Gastrocnemius medialis (tissue), 4 donors: Measurements from ENCODE around the gene PLEKHM2.

ENCODE experiments used
- CTCF ChIP-seq, 5 experiments: fragments of 450-650 bp in 3 of 5; fragments of 200-600 bp in 2 of 5; sonication (generic) in 2 of 5; IDR thresholded peaks in 4 of 5; conservative IDR thresholded peaks in 1 of 5; 1 replicate in 4 of 5; 2 replicates in 1 of 5; pipeline ENCODE4 v1.5.1; 2016 to 2019; ENCODE audit warnings: antibody characterized with exemption in 5 of 5, mild to moderate bottlenecking in 3 of 5, moderate library complexity in 3 of 5
- POLR2A ChIP-seq, 2 donors: fragments of 450-650 bp; IDR thresholded peaks; one replicate each; pipeline ENCODE4 v1.6.1; 2017; ENCODE audit warnings: antibody characterized with exemption in 2 of 2, mild to moderate bottlenecking in 2 of 2, moderate library complexity in 2 of 2

GRCh38 chr1:15639262-15639661, 44.9 kb upstream of the PLEKHM2 start:
- TF ChIP-seq CTCF (IDR thresholded peaks at IDR 0.05 in 4 of 5, conservative IDR thresholded peaks at IDR 0.05 in 1 of 5) (no peak), POLR2A (IDR thresholded peaks at IDR 0.05) (no peak)
